SK-N-SH treated with all-trans-retinoic acid at 6 μM for 48 hours (cell line): ENCODE data around the gene UVRAG.

Source experiments
- ATAC-seq: fragments of 200-7000 bp; cut with Tn5 transposase; 3 replicates; pipeline ENCODE4 v1.9.1; 2020; ENCODE audit warnings: mild to moderate bottlenecking, moderate library complexity
- BACH2 ChIP-seq: fragments of 250-450 bp; sonication (Bioruptor Pico); IDR thresholded peaks from 2 replicates; pipeline ENCODE4 v1.9.0; 2021; ENCODE audit warnings: mild to moderate bottlenecking, borderline replicate concordance
- CREB5 ChIP-seq: fragments of 250-450 bp; sonication (Bioruptor Pico); IDR thresholded peaks from 2 replicates; pipeline ENCODE4 v1.5.1; 2020; ENCODE audit warnings: low read depth, mild to moderate bottlenecking, moderate library complexity
- CSDC2 ChIP-seq: fragments of 250-450 bp; sonication (Bioruptor Pico); IDR thresholded peaks from 2 replicates; pipeline ENCODE4 v1.5.0; 2020; ENCODE audit warnings: mild to moderate bottlenecking, moderate library complexity
- CSRNP3 ChIP-seq: fragments of 250-450 bp; sonication (Bioruptor Pico); IDR thresholded peaks from 2 replicates; pipeline ENCODE4 v1.5.1; 2021; ENCODE audit warnings: mild to moderate bottlenecking, moderate library complexity
- ESRRG ChIP-seq: fragments of 250-450 bp; sonication (Bioruptor Pico); IDR thresholded peaks from 2 replicates; pipeline ENCODE4 v1.6.1; 2021; ENCODE audit warnings: mild to moderate bottlenecking
- GLIS3 ChIP-seq: fragments of 250-450 bp; sonication (Bioruptor Pico); IDR thresholded peaks from 2 replicates; pipeline ENCODE4 v1.5.0; 2020; ENCODE audit warnings: mild to moderate bottlenecking, moderate library complexity
- ISL1 ChIP-seq: fragments of 250-450 bp; sonication (Bioruptor Pico); IDR thresholded peaks from 2 replicates; pipeline ENCODE4 v2.1.2; 2022; ENCODE audit warnings: mild to moderate bottlenecking, moderate library complexity
- OSR1 ChIP-seq: fragments of 250-450 bp; sonication (Bioruptor Pico); IDR thresholded peaks from 2 replicates; pipeline ENCODE4 v1.8.0; 2022; ENCODE audit warnings: moderate library complexity, mild to moderate bottlenecking, inconsistent platforms
- PATZ1 ChIP-seq: fragments of 250-450 bp; sonication (Bioruptor Pico); IDR thresholded peaks from 2 replicates; pipeline ENCODE4 v1.8.0; 2020; ENCODE audit warnings: mild to moderate bottlenecking, moderate library complexity, borderline replicate concordance
- POU6F1 ChIP-seq: fragments of 250-450 bp; sonication (Bioruptor Pico); IDR thresholded peaks from 2 replicates; pipeline ENCODE4 v1.8.0; 2021; ENCODE audit warnings: low read depth, mild to moderate bottlenecking, moderate library complexity, borderline replicate concordance
- PPARA ChIP-seq: fragments of 250-450 bp; sonication (Bioruptor Pico); IDR thresholded peaks from 2 replicates; pipeline ENCODE4 v1.5.0; 2020; ENCODE audit warnings: mild to moderate bottlenecking, borderline replicate concordance
- RARB ChIP-seq: fragments of 250-450 bp; sonication (Bioruptor Pico); IDR thresholded peaks from 2 replicates; pipeline ENCODE4 v1.8.0; 2021; ENCODE audit warnings: mild to moderate bottlenecking, moderate library complexity
- SNAI2 ChIP-seq: fragments of 250-450 bp; sonication (Bioruptor Pico); IDR thresholded peaks from 2 replicates; pipeline ENCODE4 v1.5.0; 2020; ENCODE audit warnings: mild to moderate bottlenecking, moderate library complexity
- TOX ChIP-seq: fragments of 250-450 bp; sonication (Bioruptor Pico); IDR thresholded peaks from 2 replicates; pipeline ENCODE4 v1.8.0; 2021; ENCODE audit warnings: mild to moderate bottlenecking, moderate library complexity, borderline replicate concordance
- ZC3H10 ChIP-seq: fragments of 250-450 bp; sonication (Bioruptor Pico); IDR thresholded peaks from 2 replicates; pipeline ENCODE4 v1.5.1; 2021; ENCODE audit warnings: mild to moderate bottlenecking, moderate library complexity
- ZFP3 ChIP-seq: fragments of 250-450 bp; sonication (Bioruptor Pico); IDR thresholded peaks from 2 replicates; pipeline ENCODE4 v1.5.0; 2020; ENCODE audit warnings: mild to moderate bottlenecking, moderate library complexity
- ZFP30 ChIP-seq: fragments of 450-650 bp; formaldehyde crosslinking; IDR thresholded peaks from 2 replicates; pipeline ENCODE4 v1.5.0; 2022; ENCODE audit warnings: mild to moderate bottlenecking, moderate library complexity
- ZNF565 ChIP-seq: fragments of 450-650 bp; formaldehyde crosslinking; conservative IDR thresholded peaks from 2 replicates; pipeline ENCODE4 v1.5.0; 2020; ENCODE audit warnings: low read depth, mild to moderate bottlenecking, moderate library complexity
- ZNF70 ChIP-seq: fragments of 450-650 bp; formaldehyde crosslinking; IDR thresholded peaks from 2 replicates; pipeline ENCODE4 v1.5.0; 2020; ENCODE audit warnings: mild to moderate bottlenecking, moderate library complexity
- ZNF8 ChIP-seq: fragments of 450-650 bp; formaldehyde crosslinking; IDR thresholded peaks from 2 replicates; pipeline ENCODE4 v1.5.0; 2020; ENCODE audit warnings: mild to moderate bottlenecking, moderate library complexity
- TF ChIP-seq, protein P1 (sequence below): fragments of 250-450 bp; sonication (Bioruptor Pico); IDR thresholded peaks from 2 replicates; pipeline ENCODE4 v1.5.0; 2020; ENCODE audit warnings: mild to moderate bottlenecking, moderate library complexity

Gene UVRAG

GRCh38 chr11:76170468-76170867 lies 355.5 kb downstream of the UVRAG start:
- no peak for ATAC-seq
- TF ChIP-seq OSR1 = no peak
- TF ChIP-seq ZNF8 (CRISPR knock-in tag) = no peak
- no peak for TF ChIP-seq PPARA
- no peak for TF ChIP-seq POU6F1 (CRISPR knock-in tag)

GRCh38 chr11:76172583-76172982 lies 357.6 kb downstream of the UVRAG start:
- ATAC-seq = no peak
- no peak for TF ChIP-seq CSRNP3 (CRISPR knock-in tag)
- no peak for TF ChIP-seq ZNF70 (CRISPR knock-in tag)
- TF ChIP-seq ESRRG (CRISPR knock-in tag) = no peak
- TF ChIP-seq OSR1 = no peak
- TF ChIP-seq ZNF8 (CRISPR knock-in tag) = no peak
- no peak for TF ChIP-seq RARB (CRISPR knock-in tag)
- no peak for TF ChIP-seq ZC3H10 (CRISPR knock-in tag)
- TF ChIP-seq ISL1 (CRISPR knock-in tag) = no peak
- TF ChIP-seq POU6F1 (CRISPR knock-in tag) = no peak
- TF ChIP-seq SNAI2 (CRISPR knock-in tag) = no peak
- no peak for TF ChIP-seq PATZ1 (CRISPR knock-in tag)
- TF ChIP-seq BACH2 = no peak
- TF ChIP-seq ZNF565 (CRISPR knock-in tag) = no peak
- no peak for TF ChIP-seq ZFP3 (CRISPR knock-in tag)
- TF ChIP-seq CSDC2 (CRISPR knock-in tag) = no peak
- TF ChIP-seq TOX = no peak
- TF ChIP-seq, protein P1, sequence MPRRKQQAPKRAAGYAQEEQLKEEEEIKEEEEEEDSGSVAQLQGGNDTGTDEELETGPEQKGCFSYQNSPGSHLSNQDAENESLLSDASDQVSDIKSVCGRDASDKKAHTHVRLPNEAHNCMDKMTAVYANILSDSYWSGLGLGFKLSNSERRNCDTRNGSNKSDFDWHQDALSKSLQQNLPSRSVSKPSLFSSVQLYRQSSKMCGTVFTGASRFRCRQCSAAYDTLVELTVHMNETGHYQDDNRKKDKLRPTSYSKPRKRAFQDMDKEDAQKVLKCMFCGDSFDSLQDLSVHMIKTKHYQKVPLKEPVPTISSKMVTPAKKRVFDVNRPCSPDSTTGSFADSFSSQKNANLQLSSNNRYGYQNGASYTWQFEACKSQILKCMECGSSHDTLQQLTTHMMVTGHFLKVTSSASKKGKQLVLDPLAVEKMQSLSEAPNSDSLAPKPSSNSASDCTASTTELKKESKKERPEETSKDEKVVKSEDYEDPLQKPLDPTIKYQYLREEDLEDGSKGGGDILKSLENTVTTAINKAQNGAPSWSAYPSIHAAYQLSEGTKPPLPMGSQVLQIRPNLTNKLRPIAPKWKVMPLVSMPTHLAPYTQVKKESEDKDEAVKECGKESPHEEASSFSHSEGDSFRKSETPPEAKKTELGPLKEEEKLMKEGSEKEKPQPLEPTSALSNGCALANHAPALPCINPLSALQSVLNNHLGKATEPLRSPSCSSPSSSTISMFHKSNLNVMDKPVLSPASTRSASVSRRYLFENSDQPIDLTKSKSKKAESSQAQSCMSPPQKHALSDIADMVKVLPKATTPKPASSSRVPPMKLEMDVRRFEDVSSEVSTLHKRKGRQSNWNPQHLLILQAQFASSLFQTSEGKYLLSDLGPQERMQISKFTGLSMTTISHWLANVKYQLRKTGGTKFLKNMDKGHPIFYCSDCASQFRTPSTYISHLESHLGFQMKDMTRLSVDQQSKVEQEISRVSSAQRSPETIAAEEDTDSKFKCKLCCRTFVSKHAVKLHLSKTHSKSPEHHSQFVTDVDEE (CRISPR knock-in tag) = no peak
- TF ChIP-seq, all 23 proteins: peak for 0

- no peak for ATAC-seq
- no peak for TF ChIP-seq POU6F1 (CRISPR knock-in tag)
- no peak for TF ChIP-seq CSDC2 (CRISPR knock-in tag)
- no peak for TF ChIP-seq OSR1
- no peak for TF ChIP-seq SNAI2 (CRISPR knock-in tag)
- TF ChIP-seq ZNF565 (CRISPR knock-in tag) = no peak
- TF ChIP-seq, protein P1 (CRISPR knock-in tag) = no peak
- TF ChIP-seq CREB5 (CRISPR knock-in tag) = no peak
- no peak for TF ChIP-seq GLIS3 (CRISPR knock-in tag)
- no peak for TF ChIP-seq ZFP3 (CRISPR knock-in tag)
- no peak for TF ChIP-seq ZFP30
- TF ChIP-seq CSRNP3 (CRISPR knock-in tag) = no peak
- no peak for TF ChIP-seq ISL1 (CRISPR knock-in tag)
These were observed 358.7 kb downstream of the UVRAG start for GRCh38 chr11:76173663-76174062.
